ENCODE measurements around the gene PPDPF.
"Not testable (repeated sequence)": the region's sequence is repeated elsewhere in the genome, so short reads cannot be mapped to it uniquely, and the experiment has no call there.

Gene PPDPF

DNA sequence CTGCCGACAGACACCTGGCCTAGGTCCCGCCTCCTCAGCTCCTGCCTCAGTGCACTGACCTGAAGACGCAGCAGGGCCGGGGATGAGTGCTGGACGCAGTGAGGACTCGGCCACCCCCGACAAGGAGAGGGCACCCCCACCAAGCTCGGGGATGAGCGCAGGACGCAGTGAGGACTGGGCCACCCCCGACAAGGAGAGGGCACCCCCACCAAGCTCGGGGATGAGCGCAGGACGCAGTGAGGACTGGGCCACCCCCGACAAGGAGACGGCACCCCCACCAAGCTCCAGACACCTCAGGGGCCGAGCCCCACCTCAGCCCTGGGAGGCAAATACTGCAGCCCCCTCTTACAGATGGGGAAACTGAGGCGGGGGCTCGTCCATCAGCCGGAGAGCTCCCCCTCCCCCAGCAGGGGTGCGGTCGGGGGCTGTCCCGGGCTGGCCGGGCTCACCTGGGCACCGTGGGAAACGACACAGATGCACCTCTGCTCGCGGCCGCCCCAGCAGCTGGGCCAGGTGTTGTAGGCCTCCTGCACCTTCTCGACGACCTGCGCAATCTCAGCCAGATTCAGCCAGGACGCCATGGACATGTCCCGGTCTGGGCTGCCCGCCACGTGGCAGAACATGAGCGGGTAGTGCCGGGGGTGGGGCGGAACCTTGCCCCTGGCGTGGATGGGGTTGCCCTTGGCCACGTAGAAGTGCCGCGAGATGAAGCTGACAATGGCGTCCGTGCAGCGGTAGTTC lies 46.0 kb downstream of the PPDPF start:
- DNase-seq, result no peak

DNA sequence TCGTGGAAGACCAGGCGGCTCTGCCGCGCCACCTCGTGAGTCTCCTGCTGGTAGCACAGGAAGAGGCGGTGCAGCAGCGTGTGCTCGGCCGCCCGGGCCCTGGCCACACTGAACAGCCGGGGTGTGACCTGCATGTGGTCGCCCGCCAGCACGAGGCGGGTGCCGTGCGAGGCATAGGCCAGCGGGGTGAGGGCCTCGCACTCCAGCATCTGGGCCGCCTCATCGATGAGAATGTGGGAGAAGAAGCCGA lies 46.5 kb downstream of the PPDPF start:
- no peak for DNase-seq

DNA sequence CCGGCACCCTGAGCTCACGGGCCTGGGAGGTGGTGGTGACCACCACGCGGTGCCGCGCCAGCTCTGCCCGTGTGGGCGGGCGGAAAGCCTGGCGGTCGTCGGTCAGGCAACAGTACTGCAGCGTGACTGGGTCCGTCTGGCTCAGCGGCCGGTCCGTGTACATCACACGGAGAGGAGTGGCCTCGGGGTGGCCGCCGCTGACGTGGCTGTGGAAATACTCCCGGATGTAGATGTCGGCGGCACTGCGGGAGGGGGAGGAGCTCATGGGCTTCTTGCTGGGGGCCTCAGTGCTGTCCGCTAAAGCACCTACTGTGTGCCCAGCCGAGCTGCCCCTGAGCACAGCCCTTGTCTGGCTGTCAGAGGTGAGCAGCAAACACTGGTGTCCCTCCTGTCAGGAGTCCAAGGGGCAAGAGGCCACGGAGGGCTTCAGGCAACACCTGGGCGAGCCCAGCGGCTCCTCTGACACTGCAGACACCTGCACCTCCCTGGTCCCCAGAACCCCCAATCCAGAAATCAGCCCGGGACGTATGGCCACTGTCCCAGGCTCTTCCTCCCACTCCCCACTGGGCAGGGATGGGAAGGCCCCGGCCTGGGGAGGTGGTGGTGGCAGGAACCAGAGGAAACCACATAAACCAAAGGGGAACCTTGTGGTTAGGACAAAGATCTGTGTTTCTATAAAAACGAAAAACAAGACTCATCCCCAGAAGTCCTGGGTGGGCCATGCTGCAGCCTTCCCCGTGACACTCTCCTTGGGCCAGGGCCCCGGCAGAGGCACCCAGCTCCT lies 47.0 kb downstream of the PPDPF start:
- DNase-seq, result no peak

- DNase-seq, result no peak
Measured at GRCh38 chr20:63568170-63568981, 47.8 kb downstream of the PPDPF start.

DNA sequence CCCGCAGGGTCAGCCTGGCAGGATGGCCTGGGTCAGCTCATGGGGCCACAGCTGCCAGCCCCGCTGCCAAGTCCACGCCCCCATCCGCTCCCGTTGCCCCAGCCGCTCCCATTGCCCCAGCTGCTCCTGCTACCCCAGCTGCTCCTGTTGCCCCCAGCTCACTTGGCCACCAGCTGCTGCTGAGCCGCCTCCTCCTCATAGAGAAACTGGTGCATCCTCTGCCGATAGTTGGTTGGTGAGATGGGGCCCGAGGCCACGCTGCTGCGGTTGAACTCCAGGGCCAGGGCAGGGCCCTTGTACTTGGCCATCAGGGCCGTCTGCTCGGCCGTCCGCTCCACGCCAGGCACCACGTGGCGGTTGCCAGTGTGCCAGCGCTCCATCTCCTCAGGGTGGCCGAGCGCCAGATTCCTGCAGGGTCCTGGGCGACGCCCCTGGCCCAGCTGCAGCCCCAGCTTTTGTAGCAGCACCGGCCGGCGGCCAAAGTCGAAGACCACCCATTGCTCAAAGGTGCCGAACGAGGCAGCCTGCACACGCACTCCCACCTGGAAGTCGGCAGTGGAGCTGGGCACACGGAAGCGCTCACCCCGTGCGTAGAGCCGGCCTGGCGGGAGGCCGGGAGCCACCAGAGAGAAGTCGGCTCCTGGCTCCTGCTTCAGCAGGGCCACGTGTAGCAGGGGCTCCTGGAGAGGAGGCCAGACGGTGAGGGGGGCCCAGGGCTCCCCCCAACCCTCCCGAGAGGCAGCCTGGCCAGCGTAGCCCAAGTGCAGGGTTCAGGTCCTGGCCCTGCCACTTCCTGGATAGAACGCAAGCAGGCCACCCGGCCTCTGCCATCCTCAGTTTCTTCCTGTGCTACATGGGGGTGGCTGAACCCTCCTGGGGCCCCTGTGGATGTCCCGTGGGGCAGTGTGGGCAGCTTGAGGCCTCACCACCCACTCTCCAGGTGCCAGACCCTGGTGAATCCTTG lies 48.7 kb downstream of the PPDPF start:
- DNase-seq, result no peak

GRCh38 chr20:63570281-63571086 lies 49.9 kb downstream of the PPDPF start:
- DNase-seq, result no peak

GRCh38 chr20:63571087-63571478 lies 50.5 kb downstream of the PPDPF start:
- not testable (repeated sequence) for DNase-seq

Measured in hippocampal formation (tissue), 2 donors.